ENCODE data around the gene HYI.

- TF ChIP-seq POLR2A (IDR thresholded peaks at IDR 0.05; ENCODE audit: low read length) (no peak), GATA1 (IDR thresholded peaks at IDR 0.05; ENCODE audit: low read depth, low read length) (no peak)
Observed at GRCh38 chr1:43437031-43437973, 16.4 kb downstream of the HYI start.
